IMR-90 (cell line): ENCODE measurements around the gene ENO4. TPM values are rescaled to one million over a fixed set of nuclear protein-coding genes. Genes with fewer than 3 reads are reported as not detected.
A peak's percentile ranks its signal among the peaks of the same experiment; 100 is the strongest.

Experiments used
- ATAC-seq: fragments of 200-7000 bp; cut with Tn5 transposase; 2 replicates; pipeline ENCODE4 v1.9.1; 2020; ENCODE audit warnings: low read depth, mild to moderate bottlenecking, moderate library complexity
- BruUV-seq: library from RNA; stranded (reverse); fragments of 400-500 nt; replicated peaks from 2 replicates; lab custom pipeline; 2021; lab: Mats Ljungman, UMichigan
- CTCF ChIA-PET: fragments of 300-600 bp; formaldehyde crosslinking; extraction: SDS; loops from one replicate; lab custom pipeline; 2021; ENCODE audit warnings: antibody characterized with exemption; lab: Yijun Ruan, JAX
- POLR2A ChIA-PET: fragments of 300-600 bp; sonication (Branson Sonifier 250); formaldehyde crosslinking; loops from one replicate; lab custom pipeline; 2022; ENCODE audit warnings: antibody characterized with exemption; ENCODE audit not compliant: unreplicated experiment; lab: Charles Lee
- DNase-seq: peaks from one replicate; pipeline ENCODE4 v3.0.0; 2013
- H2AFZ ChIP-seq: replicated peaks from 2 replicates; pipeline ENCODE3; 2013; ENCODE audit warnings: low read length, mild to moderate bottlenecking; ENCODE audit not compliant: poor library complexity
- H2AK5ac ChIP-seq: 2 replicates; pipeline ENCODE4 v1.6.1; 2013; ENCODE audit warnings: low read depth, low read length, inconsistent platforms
- H2AK9ac ChIP-seq: replicated peaks from 2 replicates; pipeline ENCODE3; 2013; ENCODE audit warnings: mild to moderate bottlenecking, low read depth, low read length, moderate library complexity; ENCODE audit not compliant: poor library complexity
- H2BK120ac ChIP-seq: 2 replicates; pipeline ENCODE4 v1.6.1; 2013; ENCODE audit warnings: low read depth, low read length, inconsistent platforms
- H2BK15ac ChIP-seq: 3 replicates; pipeline ENCODE4 v1.6.1; 2013; ENCODE audit warnings: low read depth, low read length, inconsistent platforms
- H2BK20ac ChIP-seq: 2 replicates; pipeline ENCODE4 v1.6.1; 2013; ENCODE audit warnings: low read depth, mild to moderate bottlenecking, inconsistent platforms, low read length, moderate library complexity
- H2BK5ac ChIP-seq: 2 replicates; pipeline ENCODE4 v1.6.1; 2013; ENCODE audit warnings: mild to moderate bottlenecking, low read depth, low read length, inconsistent platforms; ENCODE audit not compliant: poor library complexity, severe bottlenecking
- H3K14ac ChIP-seq: replicated peaks from 2 replicates; pipeline ENCODE4 v1.6.1; 2013; ENCODE audit warnings: low read depth, low read length, inconsistent platforms
- H3K18ac ChIP-seq: 2 replicates; pipeline ENCODE4 v1.6.1; 2013; ENCODE audit warnings: low read depth, low read length, control low read depth
- H3K23ac ChIP-seq: 2 replicates; pipeline ENCODE4 v1.6.1; 2013; ENCODE audit warnings: low read depth, low read length, inconsistent platforms
- H3K27ac ChIP-seq: 2 replicates; pipeline ENCODE4 v1.5.1; 2013; ENCODE audit warnings: mild to moderate bottlenecking, control low read depth, low read length; ENCODE audit not compliant: insufficient read depth
- H3K27me3 ChIP-seq: 2 replicates; pipeline ENCODE4 v1.6.1; 2013; ENCODE audit warnings: low read length; ENCODE audit not compliant: control insufficient read depth, insufficient read depth
- H3K36me3 ChIP-seq: 2 replicates; pipeline ENCODE4 v1.6.1; 2013; ENCODE audit warnings: low read length, mixed read lengths; ENCODE audit not compliant: control insufficient read depth, insufficient read depth
- H3K4ac ChIP-seq: 2 replicates; pipeline ENCODE4 v1.6.1; 2013; ENCODE audit warnings: low read depth, low read length, inconsistent platforms
- H3K4me1 ChIP-seq: 2 replicates; pipeline ENCODE4 v1.6.1; 2013; ENCODE audit warnings: low read length, mixed read lengths; ENCODE audit not compliant: control insufficient read depth, insufficient read depth
- H3K4me2 ChIP-seq: 2 replicates; pipeline ENCODE4 v1.6.1; 2013; ENCODE audit warnings: low read depth, mild to moderate bottlenecking, control low read depth, low read length, moderate library complexity
- H3K4me3 ChIP-seq: 2 replicates; pipeline ENCODE4 v1.5.1; 2013; ENCODE audit warnings: low read depth, mild to moderate bottlenecking, control low read depth, low read length, moderate library complexity; ENCODE audit not compliant: insufficient read depth
- H3K56ac ChIP-seq: 2 replicates; pipeline ENCODE4 v1.6.1; 2013; ENCODE audit warnings: low read length, inconsistent platforms; ENCODE audit not compliant: insufficient read depth; ENCODE audit errors: extremely low read depth
- H3K79me1 ChIP-seq, 2 experiments: 2 replicates each; pipeline ENCODE4 v1.6.1; 2013; ENCODE audit warnings: low read length in 2 of 2, inconsistent platforms in 1 of 2, low read depth in 1 of 2
- H3K9ac ChIP-seq: 2 replicates; pipeline ENCODE4 v1.6.1; 2013; ENCODE audit warnings: low read depth, low read length, control low read depth
- H3K9me1 ChIP-seq: 2 replicates; pipeline ENCODE4 v1.6.1; 2013; ENCODE audit warnings: low read length, inconsistent platforms; ENCODE audit not compliant: insufficient read depth
- H3K9me3 ChIP-seq: 2 replicates; pipeline ENCODE4 v1.6.1; 2013; ENCODE audit warnings: low read length; ENCODE audit not compliant: control insufficient read depth, insufficient read depth
- H4K20me1 ChIP-seq: 2 replicates; pipeline ENCODE4 v1.6.1; 2013; ENCODE audit warnings: low read length, inconsistent platforms; ENCODE audit not compliant: insufficient read depth
- H4K5ac ChIP-seq: 2 replicates; pipeline ENCODE4 v1.6.1; 2013; ENCODE audit warnings: mild to moderate bottlenecking, low read depth, low read length, control low read depth
- H4K8ac ChIP-seq, 2 experiments: 2 replicates each; pipeline ENCODE4 v1.6.1; 2013; ENCODE audit warnings: low read depth in 2 of 2, low read length in 2 of 2, control low read depth in 1 of 2, inconsistent platforms in 1 of 2
- H4K91ac ChIP-seq: 2 replicates; pipeline ENCODE4 v1.6.1; 2013; ENCODE audit warnings: low read depth, low read length, inconsistent platforms; ENCODE audit not compliant: insufficient read depth
- BHLHE40 ChIP-seq: fragments of 150-350 bp; IDR thresholded peaks from 2 replicates; pipeline ENCODE4 v1.6.1; 2016; ENCODE audit warnings: mild to moderate bottlenecking, low read depth, low read length
- CHD1 ChIP-seq: IDR thresholded peaks from 2 replicates; pipeline ENCODE4 v1.6.1; 2012; ENCODE audit warnings: low read depth, low read length, improper control_type of control experiment
- ELK1 ChIP-seq: fragments of 150-350 bp; IDR thresholded peaks from 2 replicates; pipeline ENCODE4 v1.6.1; 2016; ENCODE audit warnings: low read depth, mild to moderate bottlenecking, low read length, moderate library complexity, borderline replicate concordance
- FOS ChIP-seq: fragments of 150-350 bp; IDR thresholded peaks from 2 replicates; pipeline ENCODE4 v1.6.1; 2016; ENCODE audit warnings: low read depth, low read length
- MAFK ChIP-seq: IDR thresholded peaks from 2 replicates; pipeline ENCODE4 v1.6.1; 2012; ENCODE audit warnings: low read depth, low read length, improper control_type of control experiment
- MAZ ChIP-seq: IDR thresholded peaks from 2 replicates; pipeline ENCODE4 v1.6.1; 2012; ENCODE audit warnings: low read depth, mild to moderate bottlenecking, low read length, improper control_type of control experiment, moderate library complexity, borderline replicate concordance
- MXI1 ChIP-seq: IDR thresholded peaks from 2 replicates; pipeline ENCODE4 v1.6.1; 2012; ENCODE audit warnings: low read depth, mild to moderate bottlenecking, low read length, moderate library complexity, borderline replicate concordance
- NFE2L2 ChIP-seq: fragments of 150-350 bp; IDR thresholded peaks from 2 replicates; pipeline ENCODE4 v1.6.1; 2016; ENCODE audit warnings: low read depth, mild to moderate bottlenecking, low read length
- POLR2A ChIP-seq: IDR thresholded peaks from 2 replicates; pipeline ENCODE4 v1.6.1; 2012; ENCODE audit warnings: mild to moderate bottlenecking, low read depth, low read length
- RAD21 ChIP-seq: IDR thresholded peaks from 2 replicates; pipeline ENCODE4 v1.6.1; 2012; ENCODE audit warnings: low read length, improper control_type of control experiment
- RCOR1 ChIP-seq: IDR thresholded peaks from 2 replicates; pipeline ENCODE4 v1.6.1; 2012; ENCODE audit warnings: mild to moderate bottlenecking, low read length, improper control_type of control experiment; ENCODE audit not compliant: insufficient replicate concordance
- RFX5 ChIP-seq: IDR thresholded peaks from 2 replicates; pipeline ENCODE4 v1.8.0; 2012; ENCODE audit warnings: low read depth, mild to moderate bottlenecking, low read length, moderate library complexity
- SMC3 ChIP-seq: fragments of 150-350 bp; IDR thresholded peaks from 2 replicates; pipeline ENCODE4 v1.6.1; 2016; ENCODE audit warnings: low read depth, mild to moderate bottlenecking, antibody characterized with exemption, low read length, moderate library complexity
- USF2 ChIP-seq: fragments of 150-350 bp; IDR thresholded peaks from 2 replicates; pipeline ENCODE4 v1.6.1; 2017; ENCODE audit warnings: mild to moderate bottlenecking, antibody characterized with exemption, low read length, low read depth
- WGBS, 2 experiments: methylation state at CpG; one replicate each; pipeline versions ENCODE4 v1.1.5 to v1.1.7; 2013; ENCODE audit warnings: missing lambda C conversion rate in 2 of 2; ENCODE audit not compliant: insufficient read length in 1 of 2; ENCODE audit errors: extremely low coverage in 2 of 2; 5-methylcytosine and 5-hydroxymethylcytosine counted together
- dilution Hi-C: fragments of 300-500 bp; cut with HindIII; formaldehyde crosslinking; loops from one replicate; pipeline ENCODE4 v1.14.3; 2018; ENCODE audit warnings: low sequenced_read_pairs; ENCODE audit not compliant: unreplicated experiment
- in situ Hi-C: fragments of 300-500 bp; cut with MboI; formaldehyde crosslinking; loops from 3 replicates; pipeline ENCODE4 v1.14.3; 2019; ENCODE audit warnings: low sequenced_read_pairs, inconsistent platforms, mixed read lengths
- intact Hi-C: fragments of 100-400 bp; cut with micrococcal nuclease; formaldehyde crosslinking; loops from 2 replicates; pipeline ENCODE4 v1.10.0; 2022
- polyA plus RNA-seq, 3 experiments: library from polyadenylated mRNA; depleted of rRNA; stranded (reverse); fragments of >200 nt; gene quantifications; 2 replicates each; pipeline ENCODE4 v1.2.3, GENCODE V29; 2012; ENCODE audit warnings: low replicate concordance in 1 of 3
- total RNA-seq: library from RNA; depleted of rRNA; stranded (reverse); fragments of >200 nt; gene quantifications from 2 replicates; pipeline ENCODE4 v1.2.3, GENCODE V29; 2012
- TF ChIP-seq, protein P1 (sequence below): conservative IDR thresholded peaks from 2 replicates; pipeline ENCODE4 v1.5.1; 2012; ENCODE audit warnings: mild to moderate bottlenecking, low read depth, low read length, improper control_type of control experiment

Gene ENO4
- total and polyA plus RNA-seq, 2 of the 4 experiments (the other 2 are of a cell fraction): under 0.01 to 0.05 TPM

DNA sequence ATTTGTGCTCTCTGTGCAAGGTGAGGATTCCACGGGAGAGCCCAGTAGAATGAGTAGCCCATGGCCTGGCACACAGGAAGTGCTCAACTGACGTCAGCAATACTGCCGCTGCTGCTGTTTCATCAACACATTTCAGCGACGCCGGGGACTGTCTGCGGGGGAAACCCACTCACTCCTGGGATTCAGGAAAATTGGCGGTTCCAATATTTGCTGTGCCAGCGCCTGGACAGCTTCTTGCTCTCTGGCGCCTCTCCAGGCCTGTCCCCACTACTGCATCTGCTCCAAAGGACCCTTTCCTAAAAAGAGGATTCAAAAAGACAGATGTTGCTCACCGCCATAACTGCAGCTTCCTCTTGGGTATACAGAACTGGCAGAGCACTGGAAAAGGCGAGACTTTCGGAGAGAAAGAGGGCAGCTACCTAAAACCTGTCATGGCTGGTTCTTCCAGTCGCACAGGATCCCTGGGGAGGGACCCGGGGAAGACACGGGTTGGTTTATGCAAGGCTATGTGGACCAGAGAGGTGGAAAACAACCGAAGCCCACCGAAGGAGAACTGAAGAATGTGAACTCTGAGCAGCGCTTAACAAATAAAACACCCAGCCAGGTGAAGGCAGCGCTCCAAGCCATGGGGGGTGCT lies 39.7 kb upstream of the ENO4 start:
- no peak overlapping the region for H3K4ac ChIP-seq
- WGBS, 2 experiments: 52% methylated on average over 9 of the region's 20 CpGs; no CpG with 5 or more reads in 1 of the 2 experiments
- BruUV-seq: no TSS peak
- peaks cover 37% of the 10 kb centered on the region for H3K27me3 ChIP-seq
- intact Hi-C loops: no loop called here
- no peak overlapping the region for H2BK5ac ChIP-seq
- no peak overlapping the region for H2AK9ac ChIP-seq
- no peak overlapping the region for H3K4me3 ChIP-seq
- no peak overlapping the region for H4K5ac ChIP-seq
- no peak overlapping the region for H4K91ac ChIP-seq
- H3K23ac ChIP-seq: no peak overlapping the region
- no peaks in the 10 kb centered on the region for H3K9me3 ChIP-seq
- H3K36me3 ChIP-seq: no peaks in the 10 kb centered on the region
- ATAC-seq: no peak; the same call in 1 of the 2 replicates
- H3K9ac ChIP-seq: no peak overlapping the region
- H3K79me1 ChIP-seq: no peaks in the 10 kb centered on the region
- H2BK15ac ChIP-seq: no peak overlapping the region
- H3K27ac ChIP-seq: no peak overlapping the region
- dilution Hi-C loops: no loop called here
- H2BK20ac ChIP-seq: no peak overlapping the region
- H3K4me2 ChIP-seq: no peak overlapping the region; the same call in 1 of the 2 replicates
- no peak overlapping the region for H3K18ac ChIP-seq
- DNase-seq: no peak
- H3K56ac ChIP-seq: no peak overlapping the region
- in situ Hi-C loops: no loop called here
- H2AK5ac ChIP-seq: no peak overlapping the region
- peak overlapping the region; percentile 0 for H2AFZ ChIP-seq
- H4K8ac ChIP-seq: no peak overlapping the region
- POLR2A ChIA-PET: interaction anchor here (0.6 kb wide), 1 partner anchor 354 kb away, joined by 3 read pairs; no protein-coding TSS in a partner anchor
- no peaks in the 10 kb centered on the region for H3K9me1 ChIP-seq
- CTCF ChIA-PET: interaction anchor here (0.8 kb wide), 1 partner anchor 20 kb away, joined by 3 read pairs; no protein-coding TSS in a partner anchor
- H3K14ac ChIP-seq: no peak overlapping the region
- H2BK120ac ChIP-seq: no peak overlapping the region
- no peaks in the 10 kb centered on the region for H4K20me1 ChIP-seq
- no peaks in the 10 kb centered on the region for H3K4me1 ChIP-seq
- no peak for TF ChIP-seq MXI1
- TF ChIP-seq CHD1: no peak
- no peak; the same call in 1 of the 2 replicates for TF ChIP-seq MAFK
- no peak for TF ChIP-seq MAZ
- TF ChIP-seq POLR2A: no peak
- no peak for TF ChIP-seq ELK1
- TF ChIP-seq SMC3: no peak
- no peak for TF ChIP-seq BHLHE40
- no peak for TF ChIP-seq NFE2L2
- TF ChIP-seq RFX5: no peak
- TF ChIP-seq RAD21: peak; percentile 25
- TF ChIP-seq FOS: no peak
- TF ChIP-seq, protein P1, sequence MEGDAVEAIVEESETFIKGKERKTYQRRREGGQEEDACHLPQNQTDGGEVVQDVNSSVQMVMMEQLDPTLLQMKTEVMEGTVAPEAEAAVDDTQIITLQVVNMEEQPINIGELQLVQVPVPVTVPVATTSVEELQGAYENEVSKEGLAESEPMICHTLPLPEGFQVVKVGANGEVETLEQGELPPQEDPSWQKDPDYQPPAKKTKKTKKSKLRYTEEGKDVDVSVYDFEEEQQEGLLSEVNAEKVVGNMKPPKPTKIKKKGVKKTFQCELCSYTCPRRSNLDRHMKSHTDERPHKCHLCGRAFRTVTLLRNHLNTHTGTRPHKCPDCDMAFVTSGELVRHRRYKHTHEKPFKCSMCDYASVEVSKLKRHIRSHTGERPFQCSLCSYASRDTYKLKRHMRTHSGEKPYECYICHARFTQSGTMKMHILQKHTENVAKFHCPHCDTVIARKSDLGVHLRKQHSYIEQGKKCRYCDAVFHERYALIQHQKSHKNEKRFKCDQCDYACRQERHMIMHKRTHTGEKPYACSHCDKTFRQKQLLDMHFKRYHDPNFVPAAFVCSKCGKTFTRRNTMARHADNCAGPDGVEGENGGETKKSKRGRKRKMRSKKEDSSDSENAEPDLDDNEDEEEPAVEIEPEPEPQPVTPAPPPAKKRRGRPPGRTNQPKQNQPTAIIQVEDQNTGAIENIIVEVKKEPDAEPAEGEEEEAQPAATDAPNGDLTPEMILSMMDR: peak; percentile 40; the same call in 1 of the 2 replicates
- TF ChIP-seq RCOR1: no peak
- no peak for TF ChIP-seq USF2
